Ovary (tissue), 9 donors: ENCODE data around the gene OR6Y1. TPM values are rescaled to one million over a fixed set of nuclear protein-coding genes. Genes with fewer than 3 reads are reported as not detected.

Experiments used
- DNase-seq, 5 donors: peaks; one replicate each; pipeline ENCODE4 v3.0.0-alpha.2; 2019 to 2020
- H3K27ac ChIP-seq, 2 donors: fragments of 200-600 bp; one replicate each; pipeline versions ENCODE4 v1.5.1 to v1.8.0; 2019 to 2022
- H3K27me3 ChIP-seq: fragments of 200-600 bp; one replicate; pipeline ENCODE4 v1.8.0; 2022
- H3K36me3 ChIP-seq: fragments of 200-600 bp; sonication (generic); one replicate; pipeline ENCODE4 v1.5.1; 2019
- H3K4me1 ChIP-seq: one replicate; pipeline ENCODE4 v1.8.1; 2013; ENCODE audit warnings: mild to moderate bottlenecking, moderate library complexity; ENCODE audit not compliant: insufficient read depth
- H3K4me3 ChIP-seq: fragments of 200-600 bp; sonication (generic); one replicate; pipeline ENCODE4 v1.5.1; 2017
- H3K9me3 ChIP-seq, 2 donors: fragments of 200-600 bp in 1 of 2; sonication (generic) in 1 of 2; one replicate each; pipeline versions ENCODE4 v1.5.1 to v1.8.1; 2013 to 2019; ENCODE audit warnings: mild to moderate bottlenecking in 1 of 2, moderate library complexity in 1 of 2
- EP300 ChIP-seq: sonication (generic); formaldehyde crosslinking; IDR thresholded peaks from one replicate; pipeline ENCODE4 v1.6.1; 2017; ENCODE audit warnings: antibody characterized with exemption
- POLR2A ChIP-seq: fragments of 450-650 bp; IDR thresholded peaks from one replicate; pipeline ENCODE4 v1.6.1; 2017; ENCODE audit warnings: antibody characterized with exemption, mild to moderate bottlenecking, moderate library complexity
- WGBS, 3 donors: extraction: QIAGEN DNeasy Blood & Tissue Kit in 1 of 3; methylation state at CpG; one replicate each; pipeline versions ENCODE4 v1.1.5 to v1.1.7; 2013 to 2017; 5-methylcytosine and 5-hydroxymethylcytosine counted together
- intact Hi-C, 4 donors: fragments of 100-400 bp; cut with DNase I; formaldehyde crosslinking; loops; one replicate each; pipeline versions ENCODE4 v1.11.0 to v1.15.1; 2022 to 2023
- polyA plus RNA-seq, 2 donors: library from polyadenylated mRNA; stranded (reverse); fragments of 200-250 nt in 1 of 2; fragments of 350-450 nt in 1 of 2; fragmentation: Illumina TruSeq in 1 of 2; extraction: RNeasy Lipid Tissue Mini Kit (QIAGEN cat#74804) in 1 of 2; gene quantifications; one replicate each; pipeline ENCODE4 v1.2.3, GENCODE V29; 2013 to 2014
- total RNA-seq, 7 donors: library from RNA; depleted of rRNA in 2 of 7; stranded (reverse); fragments of >200 nt in 2 of 7; fragmentation: NEBNext Ultra II Directional in 3 of 7; extraction: Animal tissue kit (Norgen Biotek cat#: 25700) in 3 of 7; gene quantifications; one replicate each; pipeline versions ENCODE4 v1.1.0 to v1.2.4, GENCODE V29; 2016 to 2023
- TF ChIP-seq, protein P1 (sequence below), 3 donors: fragments of 450-650 bp in 2 of 3; fragments of 200-600 bp in 1 of 3; IDR thresholded peaks; one replicate each; pipeline versions ENCODE4 v1.5.1 to v1.8.0; 2016 to 2022; ENCODE audit warnings: antibody characterized with exemption in 3 of 3, mild to moderate bottlenecking in 1 of 3
- donor health status: DM: no; HTN: no; CAD: no; lungs with moderate emphysema.
- donor health status: DM: no; HTN: no; CAD: no.
- donor health status: Bipolar disorder and iron deficiency.
- donor health status: DM: yes; HTN: yes; CAD: no.
- donor health status: DM: no; HTN: no; CAD: no.
- donor health status: DM: yes; HTN: yes; CAD: no.

The OR6Y1 gene
- total and polyA plus RNA-seq, 9 donors, result not detected

DNA sequence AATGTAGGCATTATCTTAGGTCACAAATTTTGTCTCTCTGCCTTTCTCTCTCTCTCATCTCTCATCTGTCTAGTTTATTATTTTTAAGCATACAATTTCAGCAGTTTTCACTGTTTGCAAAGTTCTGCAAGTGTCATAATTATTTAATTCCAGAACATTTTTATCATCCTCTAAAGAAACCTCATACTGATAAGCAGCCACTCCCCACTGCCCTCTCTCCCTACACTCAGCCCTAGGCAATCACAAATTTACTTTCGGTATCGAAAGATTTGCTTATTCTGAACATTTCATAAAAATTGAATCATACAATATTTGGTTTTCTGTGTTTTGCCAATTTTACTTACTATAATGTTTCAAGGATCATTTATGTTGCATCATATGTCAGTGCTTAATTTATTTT lies 16.6 kb downstream of the OR6Y1 start:
- Histone ChIP-seq H3K36me3 (no peaks in the 10 kb centered on the region), H3K4me1 (no peaks in the 10 kb centered on the region), H3K4me3 (no peak overlapping the region), H3K27ac (no peak overlapping the region), H3K9me3 (no peaks in the 10 kb centered on the region), H3K27me3 (no peaks in the 10 kb centered on the region)
- no peak for DNase-seq
- 12 to 28% (median 13%) methylated on average over 2 of the region's 2 CpGs for WGBS, 3 donors
- intact Hi-C loops, result no loop called here
- TF ChIP-seq, protein P1, sequence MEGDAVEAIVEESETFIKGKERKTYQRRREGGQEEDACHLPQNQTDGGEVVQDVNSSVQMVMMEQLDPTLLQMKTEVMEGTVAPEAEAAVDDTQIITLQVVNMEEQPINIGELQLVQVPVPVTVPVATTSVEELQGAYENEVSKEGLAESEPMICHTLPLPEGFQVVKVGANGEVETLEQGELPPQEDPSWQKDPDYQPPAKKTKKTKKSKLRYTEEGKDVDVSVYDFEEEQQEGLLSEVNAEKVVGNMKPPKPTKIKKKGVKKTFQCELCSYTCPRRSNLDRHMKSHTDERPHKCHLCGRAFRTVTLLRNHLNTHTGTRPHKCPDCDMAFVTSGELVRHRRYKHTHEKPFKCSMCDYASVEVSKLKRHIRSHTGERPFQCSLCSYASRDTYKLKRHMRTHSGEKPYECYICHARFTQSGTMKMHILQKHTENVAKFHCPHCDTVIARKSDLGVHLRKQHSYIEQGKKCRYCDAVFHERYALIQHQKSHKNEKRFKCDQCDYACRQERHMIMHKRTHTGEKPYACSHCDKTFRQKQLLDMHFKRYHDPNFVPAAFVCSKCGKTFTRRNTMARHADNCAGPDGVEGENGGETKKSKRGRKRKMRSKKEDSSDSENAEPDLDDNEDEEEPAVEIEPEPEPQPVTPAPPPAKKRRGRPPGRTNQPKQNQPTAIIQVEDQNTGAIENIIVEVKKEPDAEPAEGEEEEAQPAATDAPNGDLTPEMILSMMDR (IDR thresholded peaks at IDR 0.05), result no peak
- no peak for TF ChIP-seq EP300
- no peak for TF ChIP-seq POLR2A

DNA sequence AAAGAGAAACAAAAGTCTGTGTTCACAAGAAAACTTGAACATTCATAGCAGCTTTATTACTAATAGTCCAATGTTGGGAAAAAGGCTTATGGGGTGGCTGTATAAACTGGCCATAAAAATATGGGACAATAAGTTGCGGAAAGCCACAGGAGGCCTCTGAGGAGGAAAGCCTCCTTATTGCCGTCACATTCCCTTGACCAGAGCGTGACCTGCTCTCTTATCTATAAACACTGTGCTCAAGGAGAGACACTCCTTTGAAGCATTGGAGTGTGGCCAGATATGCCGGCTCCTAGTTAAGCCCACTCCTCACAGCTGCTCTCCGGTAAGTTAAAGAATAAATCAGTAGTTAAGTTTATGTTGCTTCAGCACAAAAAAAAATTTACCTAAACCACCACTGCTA lies 19.7 kb downstream of the OR6Y1 start:
- H3K27ac ChIP-seq, result no peak overlapping the region
- H3K4me1 ChIP-seq, result no peaks in the 10 kb centered on the region
- 20 to 38% (median 35%) methylated on average over 5 of the region's 5 CpGs for WGBS, 3 donors
- no peak for DNase-seq
- TF ChIP-seq, protein P1 (IDR thresholded peaks at IDR 0.05), result no peak
- no peak for TF ChIP-seq POLR2A
- no peak for TF ChIP-seq EP300
- no peaks in the 10 kb centered on the region for H3K27me3 ChIP-seq
- H3K4me3 ChIP-seq, result no peak overlapping the region
- intact Hi-C loops, result no loop called here
- no peaks in the 10 kb centered on the region for H3K9me3 ChIP-seq
- H3K36me3 ChIP-seq, result no peaks in the 10 kb centered on the region

DNA sequence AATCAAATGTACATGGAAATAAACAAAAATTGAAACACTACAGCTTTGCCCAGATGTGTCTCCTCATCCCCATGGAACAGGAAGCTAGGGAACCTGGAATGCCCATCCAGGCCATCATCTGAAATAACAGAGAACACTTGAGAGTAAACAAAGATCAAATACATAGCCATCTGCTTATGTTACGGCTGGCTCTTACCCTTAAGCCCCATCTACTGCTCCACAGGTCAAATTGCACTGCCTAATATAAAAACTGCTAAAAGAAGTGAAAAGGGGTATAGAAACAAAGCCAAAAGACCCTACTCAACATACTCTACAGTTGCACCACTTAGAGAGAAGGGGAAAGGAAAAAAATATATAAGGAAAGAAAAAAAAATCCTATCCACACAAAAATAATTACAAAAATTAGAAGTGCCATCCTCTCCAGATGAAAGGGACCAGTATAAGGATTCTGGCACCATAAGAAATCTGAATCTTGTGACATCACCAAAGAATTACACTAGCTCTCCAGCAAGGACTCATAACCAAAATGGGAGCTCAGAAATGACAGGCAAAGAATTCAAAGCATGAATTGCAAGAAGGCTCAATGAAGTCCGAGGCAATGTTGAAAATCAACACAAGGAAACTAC lies 26.9 kb downstream of the OR6Y1 start:
- DNase-seq, result no peak
- TF ChIP-seq POLR2A (no peak), EP300 (no peak)
- TF ChIP-seq, protein P1 (IDR thresholded peaks at IDR 0.05), result no peak
- Histone ChIP-seq H3K36me3 (no peaks in the 10 kb centered on the region), H3K27me3 (no peaks in the 10 kb centered on the region), H3K4me1 (no peaks in the 10 kb centered on the region), H3K9me3 (no peaks in the 10 kb centered on the region), H3K4me3 (no peak overlapping the region), H3K27ac (no peak overlapping the region)
- intact Hi-C loops, result no loop called here
- WGBS, 3 donors, result 35 to 76% (median 40%) methylated on average over 2 of the region's 2 CpGs

DNA sequence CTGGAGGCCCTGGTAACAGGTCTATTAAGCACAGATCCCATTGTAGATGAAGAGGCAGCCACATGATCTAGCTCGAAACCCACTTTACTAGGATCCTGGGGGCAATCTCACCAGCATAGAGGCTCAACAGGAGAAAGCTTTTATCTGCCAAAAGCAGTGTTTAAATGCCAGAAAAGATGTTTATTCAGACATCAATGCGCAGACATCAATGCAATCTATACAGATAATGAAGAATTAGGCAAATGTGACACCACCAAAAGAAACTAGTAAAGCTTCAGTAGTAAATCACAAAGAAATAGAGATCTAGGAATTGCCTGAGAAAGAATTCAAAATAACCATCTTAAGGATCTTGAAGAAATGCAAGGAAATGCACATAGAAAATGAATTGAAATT lies 32.5 kb downstream of the OR6Y1 start:
- TF ChIP-seq EP300, result no peak
- TF ChIP-seq, protein P1 (IDR thresholded peaks at IDR 0.05), result no peak
- TF ChIP-seq POLR2A, result no peak

More for the DNA sequence above, 32.5 kb downstream of the OR6Y1 start:
- H3K4me3 ChIP-seq, result no peak overlapping the region
- no peaks in the 10 kb centered on the region for H3K27me3 ChIP-seq
- no peak for DNase-seq
- no peaks in the 10 kb centered on the region for H3K4me1 ChIP-seq
- 89 to 97% (median 90%) methylated on average over 2 of the region's 2 CpGs for WGBS, 3 donors
- H3K27ac ChIP-seq, result no peak overlapping the region
- H3K9me3 ChIP-seq, result no peaks in the 10 kb centered on the region
- no peaks in the 10 kb centered on the region for H3K36me3 ChIP-seq
- intact Hi-C loops, result no loop called here
